Astrocyte of the spinal cord (primary cell): ENCODE measurements around the gene BCKDHB.
"Not testable (repeated sequence)": the region's sequence is repeated elsewhere in the genome, so short reads cannot be mapped to it uniquely, and the experiment has no call there.

Source experiments
- DNase-seq: peaks from one replicate; pipeline ENCODE4 v3.0.0; 2011; ENCODE audit warnings: low read depth, low spot score
- H3K4me3 ChIP-seq: 2 replicates; pipeline ENCODE4 v1.5.1; 2011; ENCODE audit warnings: low read depth, mild to moderate bottlenecking, low read length, moderate library complexity
- in situ Hi-C: cut with HindIII; loops from 2 replicates; pipeline ENCODE4 v1.10.0; 2017; ENCODE audit warnings: low sequenced_read_pairs
- TF ChIP-seq, protein P1 (sequence below): IDR thresholded peaks from 2 replicates; pipeline ENCODE4 v1.5.1; 2012; ENCODE audit warnings: low read depth, mild to moderate bottlenecking, low read length, inconsistent platforms

The BCKDHB gene

GRCh38 chr6:80106418-80107235 is at the start of gene BCKDHB:
Gene BCKDHB, plus strand, starts transcription at chr6:80106671. Its CDS starts 23 bp downstream, at chr6:80106694.
- DNase-seq = peak; percentile 98

GRCh38 chr6:80060774-80061173 is 45.7 kb upstream of the BCKDHB start:
- no peak for DNase-seq
- TF ChIP-seq, protein P1, sequence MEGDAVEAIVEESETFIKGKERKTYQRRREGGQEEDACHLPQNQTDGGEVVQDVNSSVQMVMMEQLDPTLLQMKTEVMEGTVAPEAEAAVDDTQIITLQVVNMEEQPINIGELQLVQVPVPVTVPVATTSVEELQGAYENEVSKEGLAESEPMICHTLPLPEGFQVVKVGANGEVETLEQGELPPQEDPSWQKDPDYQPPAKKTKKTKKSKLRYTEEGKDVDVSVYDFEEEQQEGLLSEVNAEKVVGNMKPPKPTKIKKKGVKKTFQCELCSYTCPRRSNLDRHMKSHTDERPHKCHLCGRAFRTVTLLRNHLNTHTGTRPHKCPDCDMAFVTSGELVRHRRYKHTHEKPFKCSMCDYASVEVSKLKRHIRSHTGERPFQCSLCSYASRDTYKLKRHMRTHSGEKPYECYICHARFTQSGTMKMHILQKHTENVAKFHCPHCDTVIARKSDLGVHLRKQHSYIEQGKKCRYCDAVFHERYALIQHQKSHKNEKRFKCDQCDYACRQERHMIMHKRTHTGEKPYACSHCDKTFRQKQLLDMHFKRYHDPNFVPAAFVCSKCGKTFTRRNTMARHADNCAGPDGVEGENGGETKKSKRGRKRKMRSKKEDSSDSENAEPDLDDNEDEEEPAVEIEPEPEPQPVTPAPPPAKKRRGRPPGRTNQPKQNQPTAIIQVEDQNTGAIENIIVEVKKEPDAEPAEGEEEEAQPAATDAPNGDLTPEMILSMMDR = no peak
- in situ Hi-C loops = no loop called here
- no peak overlapping the region for H3K4me3 ChIP-seq

More at GRCh38 chr6:80106418-80107235, at the start of gene BCKDHB:
- TF ChIP-seq, protein P1 = no peak
- in situ Hi-C loops = no loop called here
- peak within 1 kb of the TSS; percentile 81 for H3K4me3 ChIP-seq

DNA sequence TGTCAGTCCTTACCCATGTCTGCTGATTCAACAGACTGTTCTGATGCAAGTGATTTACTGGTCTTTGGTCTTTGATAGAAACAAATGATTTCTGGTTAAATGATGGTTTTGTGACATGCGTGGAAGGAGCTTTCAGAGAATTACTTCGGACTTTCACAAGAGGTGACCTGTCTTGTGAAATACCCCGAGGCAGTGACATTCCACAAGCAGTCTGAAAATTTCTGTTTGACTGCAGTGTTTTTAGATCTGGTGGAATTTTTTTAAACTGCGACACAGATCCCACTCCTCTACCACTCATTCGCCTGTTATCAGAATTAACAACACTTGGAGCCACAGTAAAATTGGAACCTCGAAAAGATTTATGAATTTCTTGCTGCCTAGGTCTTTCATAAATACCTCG is 38.3 kb upstream of the BCKDHB start:
- DNase-seq, in situ Hi-C loops, H3K4me3 ChIP-seq: not testable (repeated sequence)

DNA sequence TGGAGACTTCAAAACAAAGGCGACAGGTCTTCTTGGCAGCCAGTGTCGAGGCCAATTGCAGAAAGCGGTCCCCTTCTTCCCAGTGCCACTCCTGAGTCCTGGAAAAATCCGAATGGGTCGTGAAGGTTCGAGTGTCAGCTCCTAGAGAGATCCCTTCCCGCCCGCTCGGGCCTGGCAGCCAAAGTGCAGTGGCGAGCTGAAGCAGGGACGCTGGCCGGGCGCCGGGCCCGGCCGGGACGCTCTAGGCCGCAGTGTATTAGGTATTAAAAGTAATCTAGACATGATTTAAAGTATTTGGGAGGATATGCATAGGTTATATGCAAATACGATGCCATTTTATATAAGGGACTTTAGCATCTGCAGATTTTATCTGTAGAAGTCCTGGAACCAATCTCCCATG is 36.0 kb upstream of the BCKDHB start:
- in situ Hi-C loops, DNase-seq, H3K4me3 ChIP-seq: not testable (repeated sequence)

DNA sequence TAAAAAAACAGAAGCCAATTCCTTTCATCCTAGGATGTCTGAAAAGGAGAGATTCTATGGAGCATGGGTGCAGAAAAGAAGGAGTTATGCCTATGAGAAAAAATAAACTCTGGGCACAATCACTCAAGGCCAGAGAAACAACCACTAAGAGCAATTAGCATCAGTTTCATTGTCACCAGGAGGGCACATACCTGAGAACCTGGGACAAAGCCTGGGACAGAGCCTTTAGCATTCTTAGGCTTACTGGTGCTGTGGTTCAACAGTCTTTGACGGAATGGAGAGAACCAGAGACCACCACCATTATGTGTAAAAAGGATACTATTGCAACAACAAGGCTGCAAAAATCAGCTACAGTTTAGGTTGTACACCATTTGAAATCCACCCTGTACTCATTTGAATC is 29.4 kb upstream of the BCKDHB start:
- no peak for DNase-seq
- no peak overlapping the region for H3K4me3 ChIP-seq
- in situ Hi-C loops = no loop called here
- TF ChIP-seq, protein P1 = no peak

- in situ Hi-C loops = no loop called here
- no peak for DNase-seq
- no peak overlapping the region for H3K4me3 ChIP-seq
- TF ChIP-seq, protein P1 = no peak
Observed at GRCh38 chr6:80088637-80089036, 17.8 kb upstream of the BCKDHB start.

- H3K4me3 ChIP-seq = no peak overlapping the region
- in situ Hi-C loops = no loop called here
- no peak for DNase-seq
- TF ChIP-seq, protein P1 = no peak
Observed at GRCh38 chr6:80091506-80091905, 15.0 kb upstream of the BCKDHB start.
